Measurements from ENCODE around the gene IGF1R. TPM values are rescaled to one million over a fixed set of nuclear protein-coding genes. Genes with fewer than 3 reads are reported as not detected.

Gene IGF1R
- total RNA-seq = 97.7 TPM

- Histone ChIP-seq H3K4me3 (peak within 1 kb of the TSS; percentile 71 to 82), H3K27me3 (no peaks in the 10 kb centered on the region), H3K36me3 (no peaks in the 10 kb centered on the region), H3K27ac (peak within 1 kb of the TSS; percentile 95), H3K9me3 (no peaks in the 10 kb centered on the region), H3K4me1 (peaks cover 14% of the 10 kb centered on the region)
- intact Hi-C loops (cut with DNase I) = loop anchor here (10.0 kb wide), 1 partner anchor 437 kb away; no protein-coding TSS in a partner anchor
- DNase-seq (ENCODE audit: extremely low spot score in 2 of 2) = no peak
- TF ChIP-seq CTCF (IDR thresholded peaks at IDR 0.05) (peak in 2 of 3 experiments; percentile 0 to 31), POLR2A (IDR thresholded peaks at IDR 0.05) (peak in 1 of 2 donors; percentile 18), POLR2AphosphoS5 (IDR thresholded peaks at IDR 0.05; ENCODE audit: insufficient read depth in 1 of 2, low read depth in 1 of 2) (no peak)
Observed at GRCh38 chr15:98647774-98648653, at the start of gene IGF1R. IGF1R (plus strand) TSS chr15:98648539; CDS start chr15:98649582, 1,043 bp downstream.

GRCh38 chr15:98599909-98600691 is 48.2 kb upstream of the IGF1R start:
- intact Hi-C loops (cut with DNase I) = no loop called here
- Histone ChIP-seq H3K4me3 (peak overlapping the region; percentile 45 to 46), H3K27ac (peak overlapping the region; percentile 42), H3K27me3 (no peaks in the 10 kb centered on the region), H3K4me1 (peaks cover 12% of the 10 kb centered on the region), H3K36me3 (no peaks in the 10 kb centered on the region), H3K9me3 (no peaks in the 10 kb centered on the region)
- no peak for DNase-seq (ENCODE audit: extremely low spot score in 2 of 2)
- peak in 1 of 2 donors; percentile 24 for TF ChIP-seq POLR2AphosphoS5 (IDR thresholded peaks at IDR 0.05; ENCODE audit: insufficient read depth in 1 of 2, low read depth in 1 of 2)
- TF ChIP-seq CTCF (IDR thresholded peaks at IDR 0.05) = no peak

- H3K27me3 ChIP-seq = no peaks in the 10 kb centered on the region
- intact Hi-C loops (cut with DNase I) = no loop called here
- no peaks in the 10 kb centered on the region for H3K9me3 ChIP-seq
- no peaks in the 10 kb centered on the region for H3K36me3 ChIP-seq
- no peak overlapping the region for H3K4me3 ChIP-seq
- no peak for DNase-seq (ENCODE audit: extremely low spot score in 2 of 2)
- H3K4me1 ChIP-seq = peaks cover 16% of the 10 kb centered on the region
- TF ChIP-seq CTCF (IDR thresholded peaks at IDR 0.05) (no peak), POLR2A (IDR thresholded peaks at IDR 0.05) (no peak), POLR2AphosphoS5 (IDR thresholded peaks at IDR 0.05; ENCODE audit: insufficient read depth in 1 of 2, low read depth in 1 of 2) (no peak)
- no peak overlapping the region for H3K27ac ChIP-seq
Observed at GRCh38 chr15:98604983-98605382, 43.4 kb upstream of the IGF1R start.

GRCh38 chr15:98609144-98609852 is 39.0 kb upstream of the IGF1R start:
- DNase-seq (ENCODE audit: extremely low spot score in 2 of 2) = no peak
- Histone ChIP-seq H3K9me3 (no peaks in the 10 kb centered on the region), H3K27me3 (no peaks in the 10 kb centered on the region), H3K36me3 (no peaks in the 10 kb centered on the region), H3K27ac (no peak overlapping the region), H3K4me3 (no peak overlapping the region), H3K4me1 (peaks cover 9% of the 10 kb centered on the region)
- intact Hi-C loops (cut with DNase I) = no loop called here
- TF ChIP-seq POLR2A (IDR thresholded peaks at IDR 0.05) = no peak
- no peak for TF ChIP-seq CTCF (IDR thresholded peaks at IDR 0.05)
- TF ChIP-seq POLR2AphosphoS5 (IDR thresholded peaks at IDR 0.05; ENCODE audit: insufficient read depth in 1 of 2, low read depth in 1 of 2) = no peak
